Fibroblast of skin of right quadriceps (primary cell): ENCODE measurements around the gene FER.
"Not testable (repeated sequence)": the region's sequence is repeated elsewhere in the genome, so short reads cannot be mapped to it uniquely, and the experiment has no call there.

Experiments used
- DNase-seq: peaks from one replicate; pipeline ENCODE4 v3.0.0-alpha.2; 2013

FER gene

GRCh38 chr5:108801776-108802175 lies 54.1 kb downstream of the FER start:
- DNase-seq = peak; percentile 93

GRCh38 chr5:108810717-108811116 lies 63.0 kb downstream of the FER start:
- DNase-seq = no peak

DNA sequence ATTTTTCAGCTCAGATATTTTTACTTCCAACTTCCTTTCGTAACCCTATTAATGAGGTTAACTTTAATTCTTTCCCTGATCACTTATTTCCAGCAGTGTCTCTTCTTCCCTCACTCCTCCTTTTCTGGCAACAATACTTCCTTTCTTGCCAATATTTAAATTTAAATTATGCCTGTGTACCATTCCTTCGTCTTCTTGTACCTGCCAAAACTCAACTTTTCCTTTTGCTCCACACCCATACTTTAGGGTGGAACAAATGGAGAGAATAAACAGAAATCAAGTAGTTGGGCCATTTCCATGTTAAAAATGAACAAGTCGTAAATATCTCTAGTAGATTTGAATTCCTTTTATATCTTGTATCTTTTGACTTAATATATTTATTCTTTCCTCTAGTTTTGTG lies 66.0 kb downstream of the FER start:
- DNase-seq = no peak

- DNase-seq = no peak
Observed at GRCh38 chr5:108814551-108814950, 66.9 kb downstream of the FER start.

- peak; percentile 37 for DNase-seq
Observed at GRCh38 chr5:108818613-108819272, 71.0 kb downstream of the FER start.

GRCh38 chr5:108820983-108821382 lies 73.3 kb downstream of the FER start:
- DNase-seq = no peak

DNA sequence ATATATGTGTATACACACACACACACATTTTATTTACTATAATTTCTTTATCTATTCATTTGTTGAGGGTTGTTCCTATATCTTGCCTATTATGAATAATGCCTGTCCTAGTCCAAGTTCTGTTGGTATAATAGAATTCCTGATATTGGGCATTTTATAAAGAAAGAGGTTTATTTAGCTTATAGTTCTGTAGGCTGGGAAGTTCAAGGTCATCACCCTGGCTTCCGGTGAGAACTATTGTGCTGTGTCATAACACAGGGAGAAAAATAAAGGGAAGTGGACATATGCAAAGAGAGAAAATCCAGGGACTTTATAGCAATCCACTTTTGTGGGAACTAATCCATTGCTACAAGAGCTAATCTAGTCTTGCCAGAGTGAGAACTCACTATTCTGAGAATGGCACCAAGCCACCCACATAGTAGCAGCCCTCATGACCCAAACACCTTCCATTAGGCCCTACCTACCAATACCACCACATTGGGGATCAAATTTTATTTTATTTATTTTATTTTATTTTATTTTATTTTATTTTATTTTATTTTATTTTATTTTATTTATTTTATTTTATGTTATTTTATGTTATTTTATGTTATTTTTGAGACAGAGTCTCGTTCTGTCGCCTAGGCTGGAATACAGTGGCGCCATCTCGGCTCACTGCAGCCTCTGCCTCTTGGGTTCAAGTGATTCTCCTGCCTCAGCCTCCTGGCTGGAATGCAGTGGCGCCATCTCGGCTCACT lies 74.7 kb downstream of the FER start:
- DNase-seq = no peak

DNA sequence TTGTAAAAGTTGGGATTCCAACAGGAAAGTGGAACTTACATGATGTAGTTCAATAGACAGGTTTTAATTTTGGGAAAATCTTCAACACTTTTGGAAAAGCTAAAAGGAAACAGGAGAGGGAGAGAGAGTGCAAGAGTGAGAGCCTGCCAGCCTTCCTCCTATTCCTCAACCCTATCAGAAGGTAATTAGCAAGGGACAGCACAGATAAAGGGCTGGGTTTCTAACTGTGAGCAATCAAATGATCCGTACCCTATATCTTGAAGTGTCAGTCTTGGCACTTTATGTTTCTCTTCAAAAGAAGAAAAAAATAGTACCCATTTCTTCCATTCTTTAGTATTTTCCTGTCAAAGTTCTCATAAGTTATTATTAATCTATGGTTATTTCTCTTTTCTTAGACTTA lies 79.4 kb downstream of the FER start:
- no peak for DNase-seq

GRCh38 chr5:108830705-108831276 lies 83.1 kb downstream of the FER start:
- no peak for DNase-seq

DNA sequence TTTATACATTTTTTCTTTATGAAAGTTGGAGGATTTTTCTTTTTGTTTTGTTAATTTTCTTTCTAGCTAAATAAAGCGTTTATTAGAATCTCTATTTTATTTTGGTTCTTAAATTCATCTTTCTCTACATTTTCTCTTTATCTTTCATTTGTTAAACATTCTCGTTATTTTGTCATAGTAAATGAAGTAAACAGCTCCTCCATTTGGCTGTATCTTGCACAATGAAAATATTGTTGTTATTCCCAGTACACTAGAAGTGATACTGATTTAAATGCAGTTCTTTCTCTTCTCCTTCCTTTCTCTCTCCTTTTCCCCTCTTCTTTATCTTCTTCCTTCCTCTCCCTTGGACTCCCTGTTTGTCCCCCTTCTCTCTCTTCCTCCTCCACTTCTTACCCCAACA lies 88.8 kb downstream of the FER start:
- DNase-seq = no peak

DNA sequence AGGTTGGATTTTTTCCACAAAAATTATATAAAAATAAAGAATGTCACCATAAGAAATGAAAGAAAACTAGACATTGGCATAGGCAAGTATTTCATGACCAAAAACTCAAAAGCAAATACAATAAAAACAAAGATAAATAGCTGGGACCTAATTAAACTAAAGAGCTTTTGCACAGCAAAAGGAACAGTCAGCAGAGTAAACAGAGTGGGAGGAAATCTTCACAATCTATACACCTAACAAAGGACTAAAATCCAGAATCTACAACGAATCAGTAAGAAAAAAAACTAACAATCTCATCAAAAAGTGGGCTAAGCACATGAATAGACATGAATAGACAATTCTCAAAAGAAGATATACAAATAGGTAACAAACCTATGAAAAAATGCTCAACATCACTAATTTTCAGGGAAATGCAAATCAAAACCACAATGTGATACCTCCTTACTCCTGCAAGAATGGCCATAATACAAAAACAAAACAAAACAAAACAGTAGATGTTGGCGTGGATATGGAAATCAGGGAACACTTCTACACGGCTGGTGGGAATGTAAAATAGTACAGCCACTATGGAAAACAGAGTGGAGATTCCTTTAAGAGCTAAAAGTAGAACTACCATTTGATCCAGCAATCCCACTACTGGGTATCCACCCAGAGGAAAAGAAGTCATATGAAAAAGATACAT lies 94.7 kb downstream of the FER start:
- DNase-seq = not testable (repeated sequence)

DNA sequence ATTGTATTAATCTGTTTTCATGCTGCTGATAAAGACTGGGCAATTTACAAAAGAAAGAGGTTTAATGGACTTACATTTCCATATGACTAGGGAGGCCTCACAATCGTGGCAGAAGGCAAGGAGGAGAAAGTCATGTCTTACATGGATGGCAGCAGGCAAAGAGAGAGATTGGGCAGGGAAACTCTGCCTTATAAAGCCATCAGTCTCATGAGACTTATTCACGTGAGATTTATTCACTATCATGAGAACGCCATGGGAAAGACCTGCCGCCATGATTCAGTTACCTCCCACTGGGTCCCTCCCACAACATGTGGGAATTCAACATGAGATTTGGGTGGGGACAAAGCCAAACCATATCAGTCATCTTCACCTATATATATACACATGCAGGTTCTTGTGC lies 103.4 kb downstream of the FER start:
- DNase-seq = not testable (repeated sequence)

DNA sequence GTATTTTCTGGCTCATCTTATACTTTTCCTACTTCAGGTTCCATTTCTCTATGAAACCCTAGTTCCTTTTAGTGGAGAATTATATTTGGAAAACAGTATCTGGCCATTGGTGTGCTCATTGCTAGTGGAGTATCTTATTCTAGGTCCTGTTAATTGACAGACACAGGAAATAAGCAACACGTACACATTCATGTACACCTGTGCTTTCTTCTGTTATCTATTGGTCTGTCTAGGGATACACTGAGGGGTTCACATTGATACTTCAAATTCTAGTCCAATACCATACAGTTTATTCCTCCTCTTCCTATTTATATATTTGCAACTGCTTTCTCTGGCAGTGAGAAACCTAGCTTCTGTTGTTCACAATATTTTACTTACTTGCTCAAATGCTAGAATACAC lies 110.2 kb downstream of the FER start:
- DNase-seq = no peak

GRCh38 chr5:108858959-108859358 lies 111.3 kb downstream of the FER start:
- peak; percentile 23 for DNase-seq

DNA sequence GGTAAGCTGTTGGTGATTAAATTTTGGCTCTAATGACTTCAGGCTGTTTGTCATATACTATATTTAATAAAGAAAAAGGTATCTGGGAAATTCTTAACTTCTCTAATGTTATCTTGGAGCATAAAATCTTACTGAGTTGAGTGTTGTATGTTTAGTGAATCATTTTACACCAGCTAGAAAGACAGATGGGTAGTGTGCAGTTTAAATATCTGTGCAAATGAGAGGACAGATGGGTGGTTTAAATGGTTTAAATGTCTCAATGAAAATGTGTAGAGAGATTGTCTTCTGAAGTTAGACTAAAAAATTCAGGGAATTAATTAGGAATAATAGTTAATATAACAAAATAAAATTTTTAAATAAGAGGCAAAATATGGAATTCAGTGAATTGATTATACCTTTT lies 114.5 kb downstream of the FER start:
- DNase-seq = no peak

- DNase-seq = not testable (repeated sequence)
Observed at GRCh38 chr5:108866097-108866496, 118.4 kb downstream of the FER start.

DNA sequence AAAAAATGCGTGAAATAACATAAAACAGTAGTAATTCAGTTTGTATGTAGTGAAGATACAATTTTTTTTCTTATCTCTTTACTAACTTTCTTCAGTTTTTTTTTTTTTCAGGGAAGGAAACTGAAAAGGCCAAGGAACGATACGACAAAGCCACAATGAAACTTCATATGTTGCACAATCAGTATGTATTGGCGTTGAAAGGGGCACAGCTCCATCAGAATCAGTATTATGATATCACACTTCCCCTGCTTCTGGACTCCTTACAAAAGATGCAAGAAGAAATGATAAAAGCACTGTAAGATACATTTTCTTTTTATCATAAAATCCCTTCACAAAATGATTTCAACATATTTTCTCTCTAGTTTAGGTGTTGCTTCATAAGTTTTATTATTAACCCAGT lies 120.0 kb downstream of the FER start:
- no peak for DNase-seq

- DNase-seq = no peak
Observed at GRCh38 chr5:108869066-108869465, 121.4 kb downstream of the FER start.

- peak; percentile 2 for DNase-seq
Observed at GRCh38 chr5:108876451-108876850, 128.8 kb downstream of the FER start.

DNA sequence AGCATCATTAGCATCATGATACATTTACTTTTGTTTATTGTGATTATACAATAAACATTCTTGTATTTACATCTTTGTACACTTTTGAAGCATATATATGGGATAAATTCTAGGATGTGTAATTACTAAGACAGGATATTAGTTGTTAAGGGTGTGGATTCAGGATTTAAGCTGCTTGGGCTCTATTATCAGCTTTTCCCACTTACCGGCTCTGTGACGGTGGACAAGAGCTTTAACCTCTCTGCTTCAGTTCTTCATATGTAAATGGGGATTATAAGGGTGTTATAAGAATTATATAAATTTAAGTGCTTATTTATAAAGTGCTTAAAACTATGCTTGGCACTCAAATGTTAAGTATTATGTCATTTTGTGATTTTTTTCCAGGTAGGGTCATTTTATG lies 131.1 kb downstream of the FER start:
- DNase-seq = no peak

GRCh38 chr5:108881133-108881532 lies 133.4 kb downstream of the FER start:
- DNase-seq = no peak

DNA sequence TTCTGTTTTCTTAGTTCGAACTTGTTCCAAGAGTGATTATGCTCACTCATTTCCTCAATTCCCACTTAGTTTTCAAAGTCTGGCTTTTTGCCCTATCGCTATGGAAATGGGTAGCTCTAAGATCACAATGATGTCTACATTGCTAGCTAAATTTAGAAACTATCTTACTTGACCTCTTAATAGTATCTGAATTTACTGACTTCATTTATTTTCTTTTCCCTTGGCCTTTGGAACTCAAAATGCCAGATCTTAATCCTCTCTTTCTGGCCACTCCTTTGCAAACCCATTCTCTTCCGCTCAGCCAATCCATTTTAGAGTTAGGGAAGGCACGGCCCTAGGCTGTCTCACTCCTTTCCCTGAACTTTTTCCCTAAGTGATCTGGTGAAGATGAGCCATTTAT lies 137.0 kb downstream of the FER start:
- DNase-seq = peak; percentile 64

- no peak for DNase-seq
Observed at GRCh38 chr5:108898257-108898656, 150.6 kb downstream of the FER start.

- peak; percentile 13 for DNase-seq
Observed at GRCh38 chr5:108898707-108899106, 151.0 kb downstream of the FER start.
